ENCODE data around the gene PPP1R8. TPM values are rescaled to one million over a fixed set of nuclear protein-coding genes. Genes with fewer than 3 reads are reported as not detected.

The PPP1R8 gene
- total and polyA plus RNA-seq, 9 of the 15 experiments (the other 6 are each of a cell fraction or from before 2014, with no cell fraction given), result 16.2 to 107 (median 75.3) TPM

- TF ChIP-seq PKNOX1 (IDR thresholded peaks at IDR 0.05), result peak; percentile 26; the same call in 1 of the 2 replicates
- TF ChIP-seq MXI1 (IDR thresholded peaks at IDR 0.05; ENCODE audit: low read depth, low read length), result no peak
- TF ChIP-seq ZFP91 (CRISPR knock-in tag; IDR thresholded peaks at IDR 0.05), result no peak
- TF ChIP-seq RREB1 (CRISPR knock-in tag; IDR thresholded peaks at IDR 0.05), result no peak
- TF ChIP-seq ZNF511 (CRISPR knock-in tag; IDR thresholded peaks at IDR 0.05), result 0 out of 2 replicates have a peak, but pooled peaks have one; percentile 33
- no peak for TF ChIP-seq ZNF143 (CRISPR knock-in tag; IDR thresholded peaks at IDR 0.05)
- TF ChIP-seq CHD4 (IDR thresholded peaks at IDR 0.05; ENCODE audit: insufficient read depth, insufficient replicate concordance, low read depth, low read length, poor library complexity, severe bottlenecking), result no peak
- TF ChIP-seq ZFX (CRISPR knock-in tag; IDR thresholded peaks at IDR 0.05), result no peak
- TF ChIP-seq STAT6 (CRISPR knock-in tag; IDR thresholded peaks at IDR 0.05), result peak; percentile 11; the same call in 1 of the 2 replicates
- no peak for TF ChIP-seq CHAMP1 (IDR thresholded peaks at IDR 0.05)
Observed at GRCh38 chr1:27868932-27869718, 38.5 kb downstream of the PPP1R8 start (continued).

Data from K562 (cell line).